ENCODE measurements around the gene MED17. TPM values are rescaled to one million over a fixed set of nuclear protein-coding genes. Genes with fewer than 3 reads are reported as not detected.

MED17 gene
- polyA plus RNA-seq, 1 of the 3 experiments (the other 2 are of a cell fraction), result 19.3 TPM

GRCh38 chr11:93858121-93858775, 74.2 kb downstream of the MED17 start (continued):
- TF ChIP-seq ZBTB33 (IDR thresholded peaks at IDR 0.05; ENCODE audit: borderline replicate concordance, low read depth), result no peak
- no peak for TF ChIP-seq FOXJ3 (CRISPR knock-in tag; IDR thresholded peaks at IDR 0.05)

GRCh38 chr11:93861808-93862207, 77.7 kb downstream of the MED17 start:
- H2AFZ ChIP-seq (ENCODE audit: low read depth), result no peak overlapping the region
- no peaks in the 10 kb centered on the region for H3K9me2 ChIP-seq
- H3K27me3 ChIP-seq (ENCODE audit: insufficient read depth), result no peaks in the 10 kb centered on the region
- no peaks in the 10 kb centered on the region for H3K9me3 ChIP-seq
- H3K27ac ChIP-seq (ENCODE audit: low read depth in 2 of 2, low read length in 1 of 2), result no peak overlapping the region
- 53% methylated on average over 4 of the region's 4 CpGs for WGBS (ENCODE audit: low lambda C conversion rate)
- DNase-seq, result no peak
- H3K9ac ChIP-seq, result no peak overlapping the region
- CTCF ChIA-PET, result no interaction called here
- H3K79me2 ChIP-seq (ENCODE audit: insufficient read depth), result no peaks in the 10 kb centered on the region
- TF ChIP-seq SMC3 (IDR thresholded peaks at IDR 0.05; ENCODE audit: low read depth, low read length) (no peak), EZH2phosphoT487 (IDR thresholded peaks at IDR 0.05; ENCODE audit: borderline replicate concordance, low read depth) (no peak), USF1 (IDR thresholded peaks at IDR 0.05; ENCODE audit: borderline replicate concordance, low read depth) (no peak), RCOR1 (IDR thresholded peaks at IDR 0.05; ENCODE audit: low read length) (no peak), ELF1 (IDR thresholded peaks at IDR 0.05) (no peak), IRF3 (IDR thresholded peaks at IDR 0.05; ENCODE audit: low read depth, low read length) (no peak), RFX5 (IDR thresholded peaks at IDR 0.05; ENCODE audit: low read length) (no peak)
- peaks cover 0 to 4% of the 10 kb centered on the region in 2 experiments; a peak in 1 of 4 replicates for H3K4me1 ChIP-seq (ENCODE audit: control insufficient read depth in 1 of 2, insufficient read depth in 2 of 2, low read depth in 1 of 2, low read length in 1 of 2)
- no peaks in the 10 kb centered on the region for H4K20me1 ChIP-seq (ENCODE audit: insufficient read depth)
- no peak overlapping the region for H3K4me2 ChIP-seq
- no peaks in the 10 kb centered on the region for H3F3A ChIP-seq (replicated peaks; ENCODE audit: insufficient read depth)
- no peaks in the 10 kb centered on the region for H3K36me3 ChIP-seq (replicated peaks in 1 of 2; ENCODE audit: control insufficient read depth in 1 of 2, insufficient read depth in 2 of 2, low read length in 1 of 2)
- H3K4me3 ChIP-seq (ENCODE audit: low read depth in 2 of 2, low read length in 1 of 2), result no peak overlapping the region
- POLR2A ChIA-PET, result no interaction called here

Small RNA genes lying within 50 kb of the gene (small RNA-seq; reads per million reads assigned to genes)
- gene RF00019 (0 reads per million in 7 experiments), gene SNORA40 (0 reads per million in 7 experiments)

Other genes with a start within 250 kb of the MED17 start
- gene SMCO4, start 240.9 kb upstream of the MED17 start, polyA plus RNA-seq (2012; rRNA removed), result 9.0 and 9.2 TPM in 2 replicates
- gene CEP295, start 122.6 kb upstream of the MED17 start, polyA plus RNA-seq (2012; rRNA removed), result 4.3 and 6.0 TPM in 2 replicates
- gene TAF1D, start 42.8 kb upstream of the MED17 start, polyA plus RNA-seq (2012; rRNA removed), result 56.7 and 76.9 TPM in 2 replicates
- 7.7 and 12.4 TPM in 2 replicates for gene C11orf54, start 42.6 kb upstream of the MED17 start, polyA plus RNA-seq (2012; rRNA removed)
- gene VSTM5, start 66.3 kb downstream of the MED17 start, polyA plus RNA-seq (2012; rRNA removed), result 0.12 and 0.19 TPM in 2 replicates
- not detected in 2 replicates for gene HEPHL1, start 237.1 kb downstream of the MED17 start, polyA plus RNA-seq (2012; rRNA removed)